NCI-H128 (cell line): ENCODE results near the gene KRT31.
"Not testable (repeated sequence)": the region's sequence is repeated elsewhere in the genome, so short reads cannot be mapped to it uniquely, and the experiment has no call there.

ENCODE experiments used
- DNase-seq: peaks from one replicate; lab custom pipeline; 2025; ENCODE audit not compliant: unreplicated experiment; lab: John Stamatoyannopoulos, UW

KRT31 gene

GRCh38 chr17:41392278-41392677 is 5.1 kb downstream of the KRT31 start:
- DNase-seq: no peak

- no peak for DNase-seq
Measured at GRCh38 chr17:41391535-41391934, 5.9 kb downstream of the KRT31 start.

GRCh38 chr17:41390411-41390938 is 6.9 kb downstream of the KRT31 start:
- DNase-seq: no peak

- DNase-seq: no peak
Measured at GRCh38 chr17:41387670-41388069, 9.7 kb downstream of the KRT31 start.

- DNase-seq: no peak
Measured at GRCh38 chr17:41386227-41386626, 11.2 kb downstream of the KRT31 start.

- DNase-seq: no peak
Measured at GRCh38 chr17:41383690-41384089, 13.7 kb downstream of the KRT31 start.

- no peak for DNase-seq
Measured at GRCh38 chr17:41382394-41382793, 15.0 kb downstream of the KRT31 start.

- not testable (repeated sequence) for DNase-seq
Measured at GRCh38 chr17:41381943-41382342, 15.5 kb downstream of the KRT31 start, which contains the start of gene KRT34. Gene KRT34 (minus strand): TSS chr17:41382306. CDS start chr17:41382246, 60 bp downstream.

- DNase-seq: not testable (repeated sequence)
Measured at GRCh38 chr17:41380091-41380490, 17.3 kb downstream of the KRT31 start.

GRCh38 chr17:41377546-41377945 is 19.9 kb downstream of the KRT31 start:
- DNase-seq: no peak

- DNase-seq: no peak
Measured at GRCh38 chr17:41369713-41370112, 27.7 kb downstream of the KRT31 start, which contains the start of gene KRT33B. Gene KRT33B (minus strand): TSS chr17:41369813. CDS start chr17:41369750, 63 bp downstream.

GRCh38 chr17:41369023-41369422 is 28.4 kb downstream of the KRT31 start:
- no peak for DNase-seq

- DNase-seq: no peak
Measured at GRCh38 chr17:41367426-41368075, 29.9 kb downstream of the KRT31 start.

- no peak for DNase-seq
Measured at GRCh38 chr17:41366070-41366469, 31.3 kb downstream of the KRT31 start.

GRCh38 chr17:41363881-41364280 is 33.5 kb downstream of the KRT31 start:
- no peak for DNase-seq

GRCh38 chr17:41360296-41360995 is 37.0 kb downstream of the KRT31 start:
- DNase-seq: no peak

GRCh38 chr17:41354536-41354935 is 42.9 kb downstream of the KRT31 start:
- DNase-seq: no peak

GRCh38 chr17:41352597-41353366 is 44.6 kb downstream of the KRT31 start:
- DNase-seq: no peak

GRCh38 chr17:41351177-41351576 is 46.2 kb downstream of the KRT31 start:
- DNase-seq: no peak

- not testable (repeated sequence) for DNase-seq
Measured at GRCh38 chr17:41350381-41350878, 47.0 kb downstream of the KRT31 start, which contains the start of gene KRT33A. Gene KRT33A (minus strand): TSS chr17:41350828. CDS start chr17:41350767, 61 bp downstream.
